GM12874 (cell line): ENCODE data around the gene LPP.

Experiments used
- CTCF ChIP-seq: IDR thresholded peaks from 2 replicates; pipeline ENCODE4 v1.5.1; 2011; ENCODE audit warnings: low read depth, mild to moderate bottlenecking, control low read depth, low read length, moderate library complexity; ENCODE audit not compliant: insufficient read depth

Gene LPP

GRCh38 chr3:188152660-188153436 is 1.1 kb upstream of the LPP start:
- TF ChIP-seq CTCF = no peak

DNA sequence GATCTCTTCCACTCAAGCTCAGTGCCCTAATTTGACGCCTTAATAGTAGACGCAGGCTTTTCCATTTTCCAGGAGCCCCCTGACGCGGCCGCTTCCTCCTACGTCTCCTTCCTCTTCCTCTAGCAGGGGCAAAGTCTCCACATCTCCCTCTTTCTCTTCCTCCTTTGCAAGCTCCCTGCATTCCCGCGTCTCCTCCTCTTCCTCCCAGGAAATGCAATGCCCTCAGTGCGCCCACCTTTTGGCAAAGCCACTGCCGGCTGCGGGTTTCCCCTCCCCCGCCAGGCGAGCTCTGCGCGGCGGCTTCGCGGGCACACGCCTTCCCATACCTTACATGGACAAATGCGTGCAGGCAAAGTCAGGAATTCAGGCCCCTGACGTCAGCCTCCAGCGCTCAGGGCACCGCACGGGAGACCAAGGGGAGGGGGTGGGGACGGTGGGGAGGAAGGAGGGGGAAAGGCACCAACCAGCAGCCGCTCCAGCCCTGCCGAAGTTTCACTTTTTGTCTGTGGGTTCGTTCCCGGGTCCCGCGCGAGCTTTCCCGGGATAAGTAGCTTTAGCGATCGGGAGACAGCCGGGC is 432 bp upstream of the LPP start:
- no peak for TF ChIP-seq CTCF

- TF ChIP-seq CTCF = no peak
These were observed 1.0 kb downstream of the LPP start for GRCh38 chr3:188154809-188155574.

- TF ChIP-seq CTCF = no peak
These were observed 2.1 kb downstream of the LPP start for GRCh38 chr3:188156056-188156455.

- no peak for TF ChIP-seq CTCF
These were observed 3.5 kb downstream of the LPP start for GRCh38 chr3:188157407-188157806.

DNA sequence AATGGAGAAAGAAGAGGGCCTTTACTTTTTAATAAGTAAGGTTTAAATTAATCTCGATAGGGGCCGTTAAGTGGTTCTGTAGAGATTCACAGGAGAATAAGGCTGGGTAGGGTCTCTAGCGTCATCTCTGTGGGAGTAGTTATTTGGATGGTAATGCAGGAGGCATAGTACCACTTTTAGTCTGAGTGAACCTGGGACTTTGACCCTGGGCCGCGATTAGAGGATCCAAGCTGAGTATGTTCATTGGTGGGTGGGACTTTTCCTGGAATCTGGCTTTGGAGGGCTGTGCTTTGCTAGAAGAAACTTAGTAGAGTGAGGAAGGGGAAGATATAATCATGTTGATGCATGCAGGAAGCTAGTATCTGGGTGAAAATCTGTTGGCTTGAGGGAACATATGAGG is 4.0 kb downstream of the LPP start:
- no peak for TF ChIP-seq CTCF

- no peak for TF ChIP-seq CTCF
These were observed 4.9 kb downstream of the LPP start for GRCh38 chr3:188158731-188159310.
